Measurements from ENCODE around the gene LRRC70.

LRRC70 gene, protein sequence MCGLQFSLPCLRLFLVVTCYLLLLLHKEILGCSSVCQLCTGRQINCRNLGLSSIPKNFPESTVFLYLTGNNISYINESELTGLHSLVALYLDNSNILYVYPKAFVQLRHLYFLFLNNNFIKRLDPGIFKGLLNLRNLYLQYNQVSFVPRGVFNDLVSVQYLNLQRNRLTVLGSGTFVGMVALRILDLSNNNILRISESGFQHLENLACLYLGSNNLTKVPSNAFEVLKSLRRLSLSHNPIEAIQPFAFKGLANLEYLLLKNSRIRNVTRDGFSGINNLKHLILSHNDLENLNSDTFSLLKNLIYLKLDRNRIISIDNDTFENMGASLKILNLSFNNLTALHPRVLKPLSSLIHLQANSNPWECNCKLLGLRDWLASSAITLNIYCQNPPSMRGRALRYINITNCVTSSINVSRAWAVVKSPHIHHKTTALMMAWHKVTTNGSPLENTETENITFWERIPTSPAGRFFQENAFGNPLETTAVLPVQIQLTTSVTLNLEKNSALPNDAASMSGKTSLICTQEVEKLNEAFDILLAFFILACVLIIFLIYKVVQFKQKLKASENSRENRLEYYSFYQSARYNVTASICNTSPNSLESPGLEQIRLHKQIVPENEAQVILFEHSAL

GRCh38 chr5:62578540-62578939 lies at the start of gene LRRC70:
Gene LRRC70 (plus strand): TSS chr5:62578819. CDS start chr5:62579439, 620 bp downstream.
- peak; percentile 24 for DNase-seq (ENCODE audit: low spot score)
- in situ Hi-C loops (cut with MboI; ENCODE audit: low pct_unique_long_range_greater_than_20kb, low sequenced_read_pairs, unreplicated experiment), result no loop called here
- no peak for TF ChIP-seq CTCF (IDR thresholded peaks at IDR 0.05; ENCODE audit: extremely low read depth, insufficient read depth, missing control alignments)

- no peak for DNase-seq (ENCODE audit: low spot score)
- no peak for TF ChIP-seq CTCF (IDR thresholded peaks at IDR 0.05; ENCODE audit: extremely low read depth, insufficient read depth, missing control alignments)
- in situ Hi-C loops (cut with MboI; ENCODE audit: low pct_unique_long_range_greater_than_20kb, low sequenced_read_pairs, unreplicated experiment), result no loop called here
These were observed 45.0 kb upstream of the LRRC70 start for GRCh38 chr5:62533597-62533996.

DNA sequence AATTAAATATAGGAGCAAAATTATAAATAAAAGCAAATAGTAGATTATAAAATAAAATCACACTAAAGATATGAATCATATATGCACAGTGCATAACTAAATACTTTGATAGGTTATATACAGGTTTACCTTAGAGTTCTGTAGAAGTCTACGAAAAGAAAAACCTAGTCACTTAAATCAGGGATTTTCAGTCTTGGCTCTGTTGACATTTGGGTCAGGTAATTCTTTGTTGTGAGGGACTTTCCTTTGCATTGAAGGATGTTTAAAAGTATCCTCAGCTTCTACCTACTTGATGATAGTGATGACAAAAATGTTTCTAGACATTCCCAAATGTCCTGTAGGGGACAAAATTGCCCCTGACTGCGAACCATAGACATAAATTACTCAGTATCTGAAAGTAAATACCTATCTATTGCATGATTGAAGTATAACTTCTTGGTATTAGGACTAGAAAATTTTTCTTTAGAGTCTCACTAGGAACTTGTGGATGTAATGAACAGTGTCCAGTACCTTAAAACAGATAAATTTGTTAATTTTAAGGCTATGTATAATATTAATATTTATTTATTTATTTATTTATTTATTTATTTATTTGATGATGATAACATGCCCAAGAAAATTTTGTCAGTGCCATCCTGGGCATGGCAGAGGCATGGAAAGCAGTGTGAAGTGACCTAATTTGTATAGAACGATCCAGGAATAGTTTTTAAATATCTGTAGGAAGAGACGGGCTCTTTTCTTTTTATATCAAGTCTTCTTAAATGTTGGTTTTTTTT lies 44.0 kb upstream of the LRRC70 start:
- in situ Hi-C loops (cut with MboI; ENCODE audit: low pct_unique_long_range_greater_than_20kb, low sequenced_read_pairs, unreplicated experiment), result no loop called here
- no peak for TF ChIP-seq CTCF (IDR thresholded peaks at IDR 0.05; ENCODE audit: extremely low read depth, insufficient read depth, missing control alignments)
- DNase-seq (ENCODE audit: low spot score), result no peak

- DNase-seq (ENCODE audit: low spot score), result no peak
- no peak for TF ChIP-seq CTCF (IDR thresholded peaks at IDR 0.05; ENCODE audit: extremely low read depth, insufficient read depth, missing control alignments)
- in situ Hi-C loops (cut with MboI; ENCODE audit: low pct_unique_long_range_greater_than_20kb, low sequenced_read_pairs, unreplicated experiment), result no loop called here
These were observed 42.4 kb upstream of the LRRC70 start for GRCh38 chr5:62536232-62536631.

DNA sequence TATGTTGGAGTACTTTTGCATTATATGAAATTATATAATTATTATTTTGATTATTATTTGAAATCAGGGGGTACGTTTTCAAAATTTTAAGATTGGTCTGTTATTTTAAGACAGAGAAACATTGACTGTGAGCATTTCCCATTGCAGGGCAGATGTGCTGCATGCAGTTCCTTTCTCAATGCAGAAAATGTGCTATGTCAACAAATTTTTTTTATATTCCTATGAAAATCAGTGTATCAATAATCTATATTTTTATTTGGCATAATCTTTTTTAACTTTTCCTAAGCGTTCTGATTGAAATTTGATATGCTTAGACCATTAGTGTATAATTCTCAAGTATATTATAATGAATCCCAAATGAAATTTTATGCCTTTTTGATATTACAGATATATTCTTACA lies 41.8 kb upstream of the LRRC70 start:
- in situ Hi-C loops (cut with MboI; ENCODE audit: low pct_unique_long_range_greater_than_20kb, low sequenced_read_pairs, unreplicated experiment), result no loop called here
- TF ChIP-seq CTCF (IDR thresholded peaks at IDR 0.05; ENCODE audit: extremely low read depth, insufficient read depth, missing control alignments), result no peak
- no peak for DNase-seq (ENCODE audit: low spot score)

All from GM13977 (cell line).